Transverse colon (tissue), 4 donors: ENCODE measurements around the gene ADIPOR2. TPM values are rescaled to one million over a fixed set of nuclear protein-coding genes. Genes with fewer than 3 reads are reported as not detected.

Source experiments
- DNase-seq: peaks from one replicate; pipeline ENCODE4 v3.0.0-alpha.2; 2019
- H3K27ac ChIP-seq, 4 donors: fragments of 200-600 bp; sonication (generic); 2 replicates each; pipeline ENCODE4 v1.5.1; 2016 to 2018; ENCODE audit warnings: inconsistent platforms in 4 of 4
- H3K27me3 ChIP-seq: fragments of 200-600 bp; sonication (generic); 2 replicates; pipeline ENCODE4 v1.5.1; 2017; ENCODE audit warnings: inconsistent platforms
- H3K36me3 ChIP-seq, 4 donors: fragments of 200-600 bp; sonication (generic); 2 replicates each; pipeline ENCODE4 v1.5.1; 2017 to 2019; ENCODE audit warnings: inconsistent platforms in 4 of 4
- H3K4me1 ChIP-seq, 4 donors: fragments of 200-600 bp; sonication (generic); 2 replicates each; pipeline ENCODE4 v1.5.1; 2017 to 2020; ENCODE audit warnings: inconsistent platforms in 4 of 4
- H3K4me3 ChIP-seq, 4 donors: fragments of 200-600 bp; sonication (generic); 1 replicate in 1 of 4; 2 replicates in 3 of 4; pipeline versions ENCODE4 v1.5.1 to v1.6.1; 2017 to 2019; ENCODE audit warnings: inconsistent platforms in 4 of 4
- H3K9me3 ChIP-seq, 2 donors: fragments of 200-600 bp; sonication (generic); 2 replicates each; pipeline ENCODE4 v1.5.1; 2017 to 2019; ENCODE audit warnings: inconsistent platforms in 2 of 2
- EP300 ChIP-seq: sonication (generic); formaldehyde crosslinking; IDR thresholded peaks from one replicate; pipeline ENCODE4 v1.6.1; 2017; ENCODE audit warnings: antibody characterized with exemption, low read depth
- POLR2A ChIP-seq: fragments of 450-650 bp; IDR thresholded peaks from one replicate; pipeline ENCODE4 v1.6.1; 2016; ENCODE audit warnings: antibody characterized with exemption, mild to moderate bottlenecking, moderate library complexity
- POLR2AphosphoS5 ChIP-seq, 3 donors: sonication (generic); formaldehyde crosslinking; IDR thresholded peaks; one replicate each; pipeline ENCODE4 v1.6.1; 2016; ENCODE audit warnings: antibody characterized with exemption in 3 of 3
- WGBS, 2 donors: methylation state at CpG; one replicate each; pipeline ENCODE4 v1.1.5; 2018; ENCODE audit warnings: low coverage in 1 of 2; 5-methylcytosine and 5-hydroxymethylcytosine counted together
- in situ Hi-C, 4 donors: fragments of 200-750 bp; cut with MboI; loops; one replicate each; pipeline versions ENCODE4 v1.15.0 to v1.15.1; 2017; ENCODE audit warnings: low sequenced_read_pairs in 3 of 4, low pct_ligation_motif_present in 1 of 4, low pct_unique_long_range_greater_than_20kb in 1 of 4
- intact Hi-C: fragments of 100-400 bp; cut with DNase I; formaldehyde crosslinking; loops from one replicate; pipeline ENCODE4 v1.15.1; 2023; ENCODE audit warnings: low total_unique reads
- total RNA-seq, 4 donors: library from RNA; depleted of rRNA; stranded (reverse); fragments of >200 nt; gene quantifications; one replicate each; pipeline ENCODE4 v1.1.0, GENCODE V29; 2016
- TF ChIP-seq, protein P1 (sequence below), 5 experiments: fragments of 200-600 bp in 3 of 5; fragments of 450-650 bp in 2 of 5; sonication (generic) in 3 of 5; IDR thresholded peaks; 1 replicate in 2 of 5; 2 replicates in 3 of 5; pipeline ENCODE4 v1.5.1; 2016 to 2017; ENCODE audit warnings: antibody characterized with exemption in 5 of 5, inconsistent platforms in 3 of 5, mild to moderate bottlenecking in 2 of 5, moderate library complexity in 1 of 5

ADIPOR2 gene
- total RNA-seq, 4 donors from 2014 or later: 27.9 to 74.2 (median 52.1) TPM

DNA sequence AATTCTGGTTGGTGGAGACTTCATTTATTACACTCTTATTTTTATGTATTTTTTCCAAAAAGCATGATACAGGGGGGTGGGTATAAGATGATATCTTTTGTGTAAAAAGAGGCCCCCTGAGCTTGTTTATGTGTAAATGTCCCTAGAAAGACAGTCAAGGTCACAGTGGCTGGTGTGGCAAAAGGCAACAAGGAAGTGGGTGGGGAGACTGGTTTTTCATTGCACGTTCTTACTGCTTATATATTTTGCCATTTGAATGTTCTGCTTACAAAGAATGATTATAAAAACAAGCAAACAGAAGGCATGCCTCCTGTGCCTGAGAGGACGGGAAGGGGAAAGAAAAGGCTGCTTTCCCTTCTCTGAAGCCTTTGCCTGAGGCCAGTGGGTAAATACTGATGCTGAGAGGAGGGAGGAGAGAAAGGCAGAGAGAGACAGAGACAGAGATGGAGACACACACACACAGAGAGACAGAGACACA is 24.1 kb upstream of the ADIPOR2 start:
- peaks cover 13 to 69% (median 43%) of the 10 kb centered on the region in 4 donors for H3K4me1 ChIP-seq
- no peaks in the 10 kb centered on the region for H3K9me3 ChIP-seq
- peak overlapping the region; percentile 82 to 93 (median 89) for H3K27ac ChIP-seq
- intact Hi-C loops (no loop called here), in situ Hi-C loops (loop anchor here in 1 of 4 donors (10.0 kb wide), 1 partner anchor 268 kb away; no protein-coding TSS in a partner anchor)
- H3K27me3 ChIP-seq: no peaks in the 10 kb centered on the region
- 11 to 36% methylated on average over 2 of the region's 2 CpGs for WGBS, 2 donors
- DNase-seq: peak; percentile 43
- H3K36me3 ChIP-seq: no peaks in the 10 kb centered on the region
- TF ChIP-seq POLR2A (peak; percentile 68), POLR2AphosphoS5 (IDR thresholded peaks at IDR 0.05) (peak in 2 of 3 donors; percentile 69 to 72)
- TF ChIP-seq, protein P1, sequence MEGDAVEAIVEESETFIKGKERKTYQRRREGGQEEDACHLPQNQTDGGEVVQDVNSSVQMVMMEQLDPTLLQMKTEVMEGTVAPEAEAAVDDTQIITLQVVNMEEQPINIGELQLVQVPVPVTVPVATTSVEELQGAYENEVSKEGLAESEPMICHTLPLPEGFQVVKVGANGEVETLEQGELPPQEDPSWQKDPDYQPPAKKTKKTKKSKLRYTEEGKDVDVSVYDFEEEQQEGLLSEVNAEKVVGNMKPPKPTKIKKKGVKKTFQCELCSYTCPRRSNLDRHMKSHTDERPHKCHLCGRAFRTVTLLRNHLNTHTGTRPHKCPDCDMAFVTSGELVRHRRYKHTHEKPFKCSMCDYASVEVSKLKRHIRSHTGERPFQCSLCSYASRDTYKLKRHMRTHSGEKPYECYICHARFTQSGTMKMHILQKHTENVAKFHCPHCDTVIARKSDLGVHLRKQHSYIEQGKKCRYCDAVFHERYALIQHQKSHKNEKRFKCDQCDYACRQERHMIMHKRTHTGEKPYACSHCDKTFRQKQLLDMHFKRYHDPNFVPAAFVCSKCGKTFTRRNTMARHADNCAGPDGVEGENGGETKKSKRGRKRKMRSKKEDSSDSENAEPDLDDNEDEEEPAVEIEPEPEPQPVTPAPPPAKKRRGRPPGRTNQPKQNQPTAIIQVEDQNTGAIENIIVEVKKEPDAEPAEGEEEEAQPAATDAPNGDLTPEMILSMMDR (IDR thresholded peaks at IDR 0.05): no peak
- H3K4me3 ChIP-seq: peak overlapping the region in 1 of 4 donors; percentile 9

DNA sequence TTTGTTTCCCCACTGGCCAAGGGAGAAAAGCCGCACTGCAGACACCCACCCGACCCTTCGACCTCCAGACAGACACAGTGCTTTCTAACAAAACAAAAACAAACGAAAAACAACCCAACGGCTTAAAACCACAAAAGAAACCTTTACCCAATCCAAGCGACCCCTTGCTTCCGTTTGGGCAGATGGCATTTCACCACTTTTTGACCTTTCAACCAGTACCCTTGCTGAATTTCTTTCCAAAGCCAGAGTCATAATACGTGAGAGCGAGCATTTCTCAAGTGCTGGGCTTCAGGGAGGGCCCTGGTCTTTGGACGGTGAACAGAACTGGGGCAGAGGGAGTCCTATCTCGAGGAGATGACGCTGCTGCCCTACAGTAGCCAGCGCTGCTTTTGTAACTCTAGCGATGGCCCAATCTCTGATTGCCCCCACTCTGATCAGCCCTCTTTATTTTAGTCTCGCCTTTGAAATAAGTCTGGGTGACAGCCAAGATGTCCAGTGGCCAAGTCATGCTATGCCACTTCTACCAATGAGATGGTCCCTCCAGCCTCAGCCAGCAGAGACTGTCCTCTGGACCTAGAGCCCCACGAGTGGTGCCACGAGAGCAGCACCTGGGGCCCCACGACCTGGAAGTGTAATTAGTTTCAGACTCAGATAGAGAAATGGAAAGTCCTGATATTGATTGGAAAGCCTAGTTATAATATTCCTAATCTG is 21.9 kb upstream of the ADIPOR2 start:
- peaks cover 13 to 66% (median 44%) of the 10 kb centered on the region in 4 donors for H3K4me1 ChIP-seq
- no peaks in the 10 kb centered on the region for H3K9me3 ChIP-seq
- H3K27ac ChIP-seq: peak overlapping the region; percentile 87 to 93 (median 92)
- WGBS, 2 donors: 63 to 65% methylated on average over 13 to 18 of the region's 18 CpGs
- H3K4me3 ChIP-seq: no peak overlapping the region
- no peaks in the 10 kb centered on the region for H3K36me3 ChIP-seq
- in situ Hi-C loops (loop anchor here in 1 of 4 donors (10.0 kb wide), 1 partner anchor 266 kb away; no protein-coding TSS in a partner anchor), intact Hi-C loops (no loop called here)
- no peak for TF ChIP-seq POLR2AphosphoS5 (IDR thresholded peaks at IDR 0.05)
- TF ChIP-seq EP300: no peak
- TF ChIP-seq, protein P1 (IDR thresholded peaks at IDR 0.05): no peak
- TF ChIP-seq POLR2A: no peak
- H3K27me3 ChIP-seq: no peaks in the 10 kb centered on the region
- DNase-seq: no peak

- peak in 2 of 3 donors; percentile 46 to 68 for TF ChIP-seq POLR2AphosphoS5 (IDR thresholded peaks at IDR 0.05)
- no peak for TF ChIP-seq EP300
- TF ChIP-seq, protein P1 (IDR thresholded peaks at IDR 0.05): peak in 1 of 5 experiments; percentile 38
- TF ChIP-seq POLR2A: peak; percentile 36
- H3K27ac ChIP-seq: peak overlapping the region; percentile 87 to 93 (median 92)
Measured at GRCh38 chr12:1670358-1671268, 20.3 kb upstream of the ADIPOR2 start.

GRCh38 chr12:1676043-1676442 is 14.8 kb upstream of the ADIPOR2 start:
- TF ChIP-seq POLR2A: no peak
- no peak for TF ChIP-seq POLR2AphosphoS5 (IDR thresholded peaks at IDR 0.05)
- TF ChIP-seq EP300: no peak
- TF ChIP-seq, protein P1 (IDR thresholded peaks at IDR 0.05): no peak
- no peak for DNase-seq
- 92 to 94% methylated on average over 3 of the region's 3 CpGs for WGBS, 2 donors
- Histone ChIP-seq H3K9me3 (no peaks in the 10 kb centered on the region), H3K27ac (no peak overlapping the region), H3K4me1 (peaks cover 0 to 14% (median 7%) of the 10 kb centered on the region in 4 donors), H3K27me3 (no peaks in the 10 kb centered on the region), H3K36me3 (no peaks in the 10 kb centered on the region), H3K4me3 (no peak overlapping the region)
- intact Hi-C loops (no loop called here), in situ Hi-C loops (no loop called here)

More at GRCh38 chr12:1670358-1671268, 20.3 kb upstream of the ADIPOR2 start:
- DNase-seq: peak; percentile 83
- H3K4me1 ChIP-seq: peaks cover 13 to 59% (median 41%) of the 10 kb centered on the region in 4 donors
- H3K4me3 ChIP-seq: no peak overlapping the region
- no peaks in the 10 kb centered on the region for H3K36me3 ChIP-seq
- no peaks in the 10 kb centered on the region for H3K27me3 ChIP-seq
- no peaks in the 10 kb centered on the region for H3K9me3 ChIP-seq
- WGBS, 2 donors: 31 to 53% methylated on average over 5 to 14 of the region's 14 CpGs
- intact Hi-C loops: loop anchor here (1.0 kb wide), 1 partner anchor 18 kb away; no protein-coding TSS in a partner anchor
- in situ Hi-C loops: no loop called here
